DMS153 (cell line): ENCODE data around the gene AMOT.

Experiments
- DNase-seq: peaks from one replicate; lab custom pipeline; 2025; lab: John Stamatoyannopoulos, UW

AMOT gene

DNA sequence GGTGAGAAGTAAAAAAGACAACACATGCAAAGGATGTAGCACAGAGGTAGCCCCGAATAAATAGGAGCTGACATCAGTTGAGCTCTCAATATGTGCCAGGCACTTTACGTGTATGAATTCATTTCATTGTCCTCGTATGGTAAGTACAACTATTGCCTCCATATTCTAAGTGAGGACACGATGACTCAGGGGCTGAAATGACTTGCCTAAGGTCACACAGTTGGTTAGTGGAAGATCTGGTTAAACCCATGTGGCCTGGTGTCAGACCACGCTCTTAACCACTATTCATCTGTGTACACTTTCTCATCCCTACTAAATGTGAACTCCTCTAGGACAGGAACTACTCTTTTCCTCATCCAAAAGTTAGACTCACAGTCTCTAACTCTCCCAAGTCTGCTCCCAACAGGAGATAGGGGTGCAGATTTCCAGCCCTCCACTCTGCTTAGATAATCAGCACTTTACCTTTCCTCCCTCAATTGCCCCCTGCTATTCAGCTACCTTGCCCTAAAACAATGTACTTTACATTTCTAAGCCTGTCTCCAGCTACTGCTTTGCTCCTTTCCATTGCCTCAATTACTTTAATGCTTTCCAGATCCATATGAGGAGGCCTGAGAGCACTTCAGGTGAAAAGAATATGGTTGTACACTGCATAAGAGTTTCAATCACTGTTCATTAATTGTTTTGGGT is 102.1 kb downstream of the AMOT start:
- no peak for DNase-seq

DNA sequence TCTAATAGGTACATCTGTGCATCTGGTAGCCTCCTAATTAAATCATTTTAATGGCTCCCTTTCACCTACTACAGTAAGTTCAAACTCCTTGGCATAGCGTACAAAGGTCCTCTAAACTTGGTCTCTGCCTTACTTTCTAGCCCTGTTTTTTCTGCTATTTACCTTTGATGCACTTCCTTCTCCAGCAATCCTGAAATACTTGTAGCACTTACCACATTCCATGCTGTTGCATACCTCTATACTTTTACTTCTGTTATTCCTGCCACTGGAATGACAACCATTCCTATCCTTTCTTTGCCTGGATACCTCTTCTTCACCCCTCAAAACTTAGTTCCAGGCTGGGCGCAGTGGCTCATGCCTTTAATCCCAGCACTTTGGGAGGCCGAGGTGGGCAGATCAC is 104.3 kb downstream of the AMOT start:
- DNase-seq, result no peak

DNA sequence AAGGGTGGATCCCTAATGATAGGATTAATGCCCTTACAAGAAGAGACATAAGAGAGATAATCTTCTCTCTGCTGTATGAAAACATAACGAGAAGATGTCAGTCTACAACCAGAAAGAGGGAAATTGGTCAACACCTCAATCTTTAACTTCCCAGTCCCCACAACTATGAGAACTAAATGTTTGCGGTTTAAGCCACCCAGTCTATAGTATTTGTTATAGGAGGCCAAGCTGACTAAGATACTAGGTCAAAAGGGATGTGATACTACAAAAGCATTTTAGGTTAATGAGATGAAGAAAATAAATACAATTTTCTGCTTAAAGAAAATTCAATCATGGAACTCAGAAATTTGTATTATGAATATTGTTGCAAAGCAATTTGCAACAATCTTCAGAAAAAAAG is 105.5 kb downstream of the AMOT start:
- DNase-seq, result no peak

DNA sequence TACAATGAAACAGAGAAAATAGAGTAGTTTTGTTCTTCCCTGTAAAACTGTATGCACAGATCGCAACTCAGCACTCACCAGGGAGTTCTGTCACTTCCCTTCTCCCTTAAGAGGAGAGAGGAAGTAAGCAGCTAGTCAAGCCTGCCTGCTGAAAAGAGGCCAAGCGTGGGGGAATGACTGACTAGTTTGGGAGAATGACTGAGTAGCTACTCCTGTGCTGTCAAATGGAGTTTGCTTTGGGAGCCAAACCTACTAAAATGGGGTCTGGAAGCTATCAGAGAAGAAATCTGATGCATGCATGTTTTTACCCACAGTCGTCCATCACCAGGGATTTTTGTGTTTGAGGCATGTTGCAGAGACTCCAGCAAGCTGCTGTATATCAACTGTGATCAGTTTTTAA is 106.3 kb downstream of the AMOT start:
- no peak for DNase-seq

DNA sequence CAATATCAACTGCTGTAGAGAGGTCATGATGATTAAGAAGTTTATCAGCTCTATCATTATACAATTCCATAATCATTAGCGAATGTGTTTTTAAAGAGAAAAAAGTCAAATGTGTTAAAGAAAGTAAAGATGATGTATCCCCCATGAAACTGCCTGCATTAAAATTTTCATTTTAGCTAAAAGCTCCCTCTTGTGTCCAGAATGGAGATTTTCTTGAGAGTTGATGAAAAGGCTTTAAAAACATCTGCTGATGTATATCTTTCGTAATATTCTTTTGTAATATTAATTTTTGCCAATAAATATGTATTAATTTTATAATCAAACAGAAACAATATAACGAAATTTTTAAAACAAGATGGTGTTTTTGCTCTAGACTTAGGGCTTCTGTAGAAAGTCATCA is 108.8 kb downstream of the AMOT start:
- no peak for DNase-seq
